MV-4-11 (cell line): ENCODE measurements around the gene MYO1B.

Source experiments
- DNase-seq: peaks from one replicate; lab custom pipeline; 2025; lab: John Stamatoyannopoulos, UW

The MYO1B gene

DNA sequence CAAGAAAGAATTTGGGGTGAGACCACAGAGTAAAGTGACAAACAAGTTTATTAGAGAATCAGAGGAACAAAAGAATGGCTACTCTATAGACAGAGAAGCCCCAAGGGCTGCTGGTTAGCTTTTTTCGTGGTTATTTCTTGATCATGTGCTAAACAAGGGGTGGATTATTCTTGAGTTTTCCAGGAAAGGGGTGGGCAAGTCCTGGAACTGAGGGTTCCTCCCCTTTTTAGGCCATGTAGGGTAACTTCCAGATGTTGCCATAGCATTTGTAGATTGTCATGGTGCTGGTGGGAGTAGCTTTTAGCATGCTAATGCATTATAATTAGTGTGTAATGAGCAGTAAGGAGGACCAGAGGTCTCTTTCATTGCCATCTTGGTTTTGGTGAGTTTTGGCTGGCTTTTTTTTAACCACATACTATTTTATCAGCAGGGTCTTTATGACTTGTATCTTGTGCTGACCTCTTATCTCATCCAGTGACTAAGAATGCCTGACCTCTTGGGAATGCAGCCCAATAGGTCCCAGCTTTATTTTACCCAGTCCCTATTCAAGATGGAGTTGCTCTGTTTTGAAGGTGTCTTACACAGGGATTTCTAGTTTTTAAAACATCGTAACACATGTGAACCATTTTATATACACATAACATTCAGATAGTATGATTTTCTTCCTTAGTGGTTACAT is 77.8 kb downstream of the MYO1B start:
- peak; percentile 73 for DNase-seq

DNA sequence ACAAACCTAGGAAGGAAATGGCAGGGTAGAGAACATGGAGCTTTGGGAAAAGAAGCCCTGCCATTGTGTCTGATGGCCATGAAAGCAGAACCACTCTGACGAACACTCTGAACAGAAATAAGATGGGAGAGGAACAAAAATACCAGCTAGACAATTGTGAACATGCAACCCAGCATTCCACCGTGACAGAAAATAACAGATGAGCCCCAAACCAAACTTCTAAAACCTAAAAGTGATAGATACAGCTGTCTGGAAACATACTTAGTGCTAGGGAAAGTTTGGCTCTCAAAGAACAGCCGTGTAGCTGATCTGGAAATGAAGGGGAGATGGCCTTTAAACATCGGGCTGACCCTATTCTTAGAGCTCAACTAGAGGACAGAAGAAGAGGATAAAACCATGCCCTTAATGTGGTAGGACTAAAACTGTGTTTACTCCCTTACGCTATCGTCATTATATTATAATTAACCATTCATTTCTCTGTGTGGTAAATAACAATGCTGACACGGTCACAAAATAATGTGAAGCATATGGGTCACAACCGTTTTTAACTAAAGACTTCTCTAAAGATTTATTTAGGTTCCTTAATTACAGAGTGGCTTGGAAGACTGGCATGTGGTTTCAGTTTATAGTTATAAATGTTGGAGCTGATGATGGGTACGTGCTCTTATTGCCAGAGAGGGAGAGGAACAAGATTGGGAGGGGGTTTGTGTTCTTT is 80.6 kb downstream of the MYO1B start:
- peak; percentile 3 for DNase-seq

DNA sequence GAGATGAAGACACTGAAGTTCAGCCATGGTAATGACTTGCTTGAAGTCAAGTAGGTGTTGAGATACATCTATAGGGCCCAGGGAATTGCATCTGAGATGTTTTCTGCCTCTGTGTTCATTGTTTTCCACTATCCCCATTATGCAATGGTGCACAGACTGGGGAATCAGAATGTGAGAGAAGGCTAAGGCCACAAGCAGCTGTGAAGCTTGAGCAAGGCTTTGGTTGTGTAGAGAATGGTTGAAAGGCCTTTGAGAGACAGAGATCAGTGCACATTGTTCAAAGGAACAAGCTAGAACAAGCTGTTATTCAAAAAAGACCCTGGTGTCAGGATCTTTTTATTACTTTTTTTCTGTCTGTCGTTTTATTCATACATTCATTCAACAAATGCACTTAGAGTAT is 82.3 kb downstream of the MYO1B start:
- DNase-seq, result no peak

DNA sequence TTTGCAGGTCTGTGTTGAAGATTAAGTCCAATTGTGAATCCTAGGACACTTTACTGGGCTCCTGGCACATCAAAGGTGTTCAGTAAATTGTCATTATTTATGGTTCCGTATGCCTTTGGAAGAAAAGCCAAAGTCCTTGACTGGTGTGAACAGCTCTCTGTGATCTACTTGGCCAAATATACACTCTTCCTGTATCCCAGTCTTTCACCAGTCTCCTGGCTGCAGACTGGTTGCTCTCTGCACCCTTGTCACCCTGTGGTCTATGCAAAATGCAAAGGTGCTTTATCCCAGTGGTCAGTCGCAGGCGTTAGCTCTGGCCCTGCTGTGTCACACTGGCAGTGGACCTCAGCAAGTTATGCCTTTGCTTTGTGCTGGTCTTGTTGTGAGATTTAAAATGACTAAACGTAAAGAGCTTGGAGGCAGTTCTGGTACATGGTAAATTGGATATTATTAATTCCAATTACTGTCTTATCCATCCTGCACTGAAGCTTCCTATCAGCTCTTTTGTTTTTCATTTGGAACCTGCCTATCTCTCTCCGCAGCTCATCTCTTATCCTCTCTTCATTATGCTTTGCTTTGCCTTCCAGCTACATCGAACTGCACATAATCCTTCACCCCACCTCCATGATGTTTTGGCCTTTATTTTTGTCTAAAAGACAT is 83.1 kb downstream of the MYO1B start:
- no peak for DNase-seq

DNA sequence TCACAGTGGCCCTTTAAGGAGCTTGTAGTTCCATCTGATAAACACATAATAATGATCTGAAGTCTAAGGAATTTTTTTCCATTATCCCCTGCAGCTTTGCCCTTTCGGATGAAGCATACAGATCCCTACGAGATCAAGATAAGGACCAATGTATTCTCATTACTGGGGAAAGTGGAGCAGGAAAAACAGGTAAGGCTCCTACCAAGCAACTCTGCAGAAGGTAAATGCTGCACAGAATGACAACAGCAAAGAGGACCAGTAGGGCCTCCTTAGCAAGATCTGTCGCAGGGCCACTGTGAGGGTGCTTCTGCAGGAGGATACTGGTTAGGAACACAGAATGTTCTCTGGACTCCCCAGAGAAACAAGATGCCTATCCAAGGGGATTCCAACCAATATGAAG is 84.6 kb downstream of the MYO1B start:
- no peak for DNase-seq

DNA sequence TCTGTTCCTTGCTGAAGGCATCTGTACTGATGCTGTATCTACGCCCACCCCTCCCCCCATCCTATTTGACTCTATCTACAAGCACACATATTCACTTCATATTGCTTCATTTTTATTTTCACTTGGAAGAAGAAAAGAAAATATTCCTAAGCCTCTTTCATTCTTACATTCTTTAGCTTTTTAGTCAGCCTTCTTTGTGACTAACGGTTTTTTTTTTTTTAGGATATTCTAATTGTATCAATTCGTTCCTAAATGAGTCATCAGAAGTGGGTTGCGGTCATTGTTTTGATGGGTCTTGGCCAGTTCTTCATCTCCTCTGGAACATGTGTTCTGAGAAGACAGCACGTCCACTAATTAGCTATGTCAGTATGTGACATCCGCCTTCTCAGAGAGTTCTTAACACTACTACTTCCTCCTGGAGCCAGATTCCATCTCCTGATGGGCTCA is 88.7 kb downstream of the MYO1B start:
- DNase-seq, result peak; percentile 80

DNA sequence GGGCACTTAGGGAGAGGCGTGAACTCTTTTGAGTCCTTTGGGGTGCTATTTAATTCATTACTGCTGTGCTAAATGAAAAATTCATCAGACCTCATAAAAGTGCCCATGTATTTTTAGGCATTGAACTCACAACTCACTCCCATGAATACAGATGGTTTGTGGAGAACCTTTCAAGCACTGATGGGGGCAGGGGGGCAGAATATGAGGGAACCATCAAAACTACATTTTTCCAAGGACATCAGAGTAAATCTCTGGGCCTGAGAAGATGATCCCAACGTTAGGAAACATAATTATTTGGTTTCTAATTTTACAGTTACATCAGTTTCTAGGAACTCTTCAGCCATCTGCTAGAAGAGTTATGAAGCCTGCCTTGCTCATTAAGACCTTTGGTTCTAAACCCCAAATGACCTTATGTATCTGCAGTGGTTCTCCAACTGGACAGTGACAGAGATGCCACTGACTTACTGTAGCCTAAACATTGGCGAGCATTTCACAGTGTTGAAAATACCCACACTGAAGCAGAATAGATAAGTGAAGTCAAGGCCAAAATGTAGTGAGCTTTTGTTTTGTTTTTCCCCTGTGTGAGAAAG is 90.8 kb downstream of the MYO1B start:
- DNase-seq, result no peak

DNA sequence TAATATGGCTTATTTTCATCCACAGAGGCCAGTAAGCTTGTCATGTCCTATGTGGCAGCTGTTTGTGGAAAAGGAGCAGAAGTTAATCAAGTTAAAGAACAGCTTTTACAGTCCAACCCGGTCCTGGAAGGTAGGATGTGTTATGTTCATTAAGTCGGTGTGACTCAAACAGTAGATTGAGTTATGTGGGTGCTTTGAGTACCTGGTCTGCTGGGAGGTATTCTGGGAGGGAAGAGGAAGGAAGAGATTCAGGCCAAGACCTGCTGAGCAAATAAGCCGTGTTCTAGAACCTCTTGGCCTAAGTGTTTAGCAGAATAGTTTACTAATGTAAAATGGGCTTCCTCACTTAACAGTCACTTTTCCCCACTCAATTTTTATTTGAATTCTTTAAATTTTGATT is 96.2 kb downstream of the MYO1B start:
- no peak for DNase-seq

DNA sequence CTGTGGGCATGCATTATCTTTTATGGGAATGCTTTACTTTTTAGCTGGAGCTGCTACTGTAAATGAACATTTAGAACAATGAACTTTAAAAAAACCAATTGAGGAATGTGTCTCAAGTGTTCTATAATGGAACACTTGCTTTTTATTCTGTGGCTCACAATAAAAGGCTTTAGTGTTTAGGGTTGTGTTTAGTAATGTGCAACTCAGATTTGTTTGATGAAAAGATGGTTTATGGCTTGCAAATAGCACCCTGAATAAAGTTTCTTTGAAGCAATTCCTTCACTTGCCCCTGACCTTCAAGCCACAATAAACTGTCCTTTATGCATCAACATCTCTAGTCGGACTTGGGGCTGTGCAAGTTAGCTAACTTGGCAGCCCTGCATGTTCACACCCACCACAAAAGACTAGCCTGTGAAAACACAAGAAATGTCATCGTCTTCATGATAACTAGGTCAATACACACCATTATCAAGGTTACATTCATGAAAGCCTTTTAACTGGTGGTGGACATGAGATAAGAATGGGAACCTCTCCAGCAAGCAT is 98.7 kb downstream of the MYO1B start:
- DNase-seq, result no peak

DNA sequence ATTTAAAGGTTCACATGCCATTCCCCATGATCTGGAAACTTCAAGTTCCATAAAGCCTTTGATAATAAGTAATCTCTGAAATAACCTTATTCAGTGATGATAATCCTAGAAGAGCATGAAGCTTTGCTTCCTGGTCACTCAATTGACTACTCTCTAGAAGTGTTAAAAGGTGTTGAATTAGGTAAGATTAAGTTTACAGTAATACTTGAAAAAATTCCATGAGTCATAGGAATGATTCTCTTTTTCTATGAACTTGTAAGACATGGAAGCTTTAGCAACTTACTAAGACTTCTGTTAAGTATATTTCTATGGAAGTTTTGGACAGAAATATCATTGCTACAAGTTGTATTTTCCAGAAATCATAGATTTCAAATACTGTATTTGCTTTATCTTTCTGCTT is 100.6 kb downstream of the MYO1B start:
- no peak for DNase-seq

DNA sequence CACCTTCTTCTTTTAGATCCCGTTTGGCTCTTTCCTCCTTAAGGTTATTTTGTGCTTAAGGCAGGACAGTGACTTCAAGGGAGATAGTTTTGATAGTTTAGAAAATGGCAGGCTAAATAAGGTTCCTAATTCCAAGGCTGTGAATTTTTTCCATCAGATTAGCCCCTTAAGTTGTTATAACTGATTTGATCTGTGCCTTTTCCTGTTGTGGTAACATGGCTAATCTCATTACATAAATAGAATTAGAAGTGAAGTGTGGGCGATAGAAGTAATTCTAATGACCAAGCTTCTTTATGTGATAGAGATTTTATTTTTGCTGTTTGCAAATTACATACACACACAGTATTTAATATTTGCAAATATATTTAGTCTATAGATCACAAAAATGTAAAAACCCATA is 102.0 kb downstream of the MYO1B start:
- DNase-seq, result no peak

DNA sequence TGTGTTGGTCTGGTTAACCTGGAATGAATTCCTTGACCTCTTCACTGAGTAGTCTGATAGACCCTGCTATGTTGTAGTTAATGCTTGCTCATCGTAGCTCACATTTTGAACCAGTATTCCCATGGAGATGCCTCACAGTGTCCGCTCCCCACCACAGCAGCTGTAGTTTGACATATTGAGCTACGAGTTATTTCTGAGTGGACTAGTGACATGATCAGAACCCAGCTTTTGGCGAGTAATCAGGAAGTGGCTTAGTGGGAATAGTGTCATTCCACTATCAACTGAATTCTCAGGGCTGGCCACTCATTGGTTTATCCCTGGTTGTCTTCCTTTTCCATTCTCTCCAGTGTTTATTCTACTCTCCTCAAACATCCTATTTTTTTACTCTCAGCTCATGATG is 102.7 kb downstream of the MYO1B start:
- no peak for DNase-seq

DNA sequence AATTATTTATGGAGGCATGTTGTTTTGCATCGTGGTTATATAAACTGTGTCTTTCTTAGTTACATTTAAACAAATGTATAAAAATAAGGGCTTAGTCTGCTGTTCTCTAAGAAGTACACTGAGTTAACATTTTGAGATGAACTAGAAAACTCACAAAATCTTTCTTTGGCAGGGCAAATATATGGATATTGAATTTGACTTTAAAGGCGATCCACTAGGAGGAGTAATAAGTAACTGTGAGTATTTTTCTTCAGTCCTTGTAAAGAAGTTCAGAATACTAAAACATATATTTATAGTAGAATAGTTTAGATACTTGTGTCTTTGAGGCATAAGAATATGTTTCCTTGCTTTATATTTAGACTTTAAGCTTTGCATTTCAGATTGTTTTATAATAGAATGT is 104.8 kb downstream of the MYO1B start:
- DNase-seq, result no peak

DNA sequence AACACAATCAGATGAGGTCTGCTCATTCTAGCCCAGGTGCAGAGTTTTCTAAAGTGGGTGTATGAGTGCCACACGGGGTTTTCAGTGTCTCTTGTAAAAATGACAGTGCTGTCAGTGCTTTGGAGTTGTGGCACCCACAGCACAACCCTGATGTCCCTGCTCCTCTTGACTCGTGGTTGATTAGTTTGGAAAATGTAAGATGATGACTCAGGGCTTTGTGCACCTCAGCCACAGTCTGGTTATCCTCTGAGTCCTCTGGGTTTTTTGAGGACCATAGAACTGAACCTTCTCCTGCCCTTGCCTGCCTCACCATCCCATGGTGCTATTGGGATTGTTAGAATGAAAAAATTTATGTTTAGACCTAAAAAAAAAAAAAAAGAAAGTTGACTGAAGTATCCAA is 105.6 kb downstream of the MYO1B start:
- no peak for DNase-seq

DNA sequence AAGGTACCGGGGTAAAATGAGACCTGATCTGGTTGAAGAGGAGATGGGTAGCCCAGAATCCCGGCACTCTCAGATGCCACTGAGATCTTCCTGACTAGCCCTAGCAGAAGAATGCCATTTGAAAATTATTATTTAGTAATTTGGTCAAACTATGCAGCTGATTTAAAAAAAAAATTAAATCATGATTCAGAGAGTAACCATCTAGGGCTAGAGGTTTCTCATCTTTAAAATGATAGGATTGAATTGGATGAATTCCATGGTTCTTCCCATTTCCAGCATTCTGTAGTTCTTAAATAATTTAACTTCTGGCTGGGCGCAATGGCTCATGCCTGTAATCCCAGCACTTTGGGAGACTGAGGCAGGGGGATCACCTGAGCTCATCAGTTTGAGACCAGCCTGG is 106.1 kb downstream of the MYO1B start:
- DNase-seq, result no peak

DNA sequence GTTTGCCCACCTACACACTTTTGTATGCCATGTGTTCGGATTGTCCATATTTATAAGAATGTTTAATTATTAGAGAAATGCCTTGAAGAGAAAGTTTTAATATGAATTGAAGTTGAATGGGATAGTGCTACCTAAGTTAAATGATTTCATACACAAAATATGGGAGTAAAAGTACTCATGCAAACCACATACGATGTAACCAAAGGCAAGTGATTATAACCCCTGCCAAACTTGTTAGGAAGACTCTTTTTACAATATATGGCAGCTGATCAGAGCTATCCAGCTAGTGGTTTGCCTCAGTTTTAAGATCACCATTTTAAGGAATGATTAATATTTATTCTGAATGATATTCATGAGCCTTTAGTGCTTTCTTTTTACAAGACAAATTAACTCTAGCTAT is 106.7 kb downstream of the MYO1B start:
- no peak for DNase-seq

DNA sequence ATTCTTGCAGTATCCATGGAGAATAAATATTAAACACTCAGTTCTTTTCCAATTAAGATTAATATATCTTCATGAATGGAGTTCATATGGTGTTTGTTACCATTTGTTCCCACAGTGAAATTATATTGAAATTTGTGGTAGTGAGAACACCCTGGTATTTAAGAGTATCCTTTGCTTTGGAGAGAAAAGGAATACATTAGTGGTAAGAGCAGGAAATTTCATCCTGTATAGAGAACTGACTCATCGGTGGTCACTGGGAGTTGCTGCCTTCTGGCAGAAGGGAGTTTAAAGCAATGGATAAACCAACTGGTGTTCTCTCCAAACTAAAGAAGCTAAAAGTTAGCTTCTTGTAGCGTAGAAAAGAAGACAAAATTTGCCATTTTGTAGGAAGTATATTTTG is 107.3 kb downstream of the MYO1B start:
- peak; percentile 8 for DNase-seq

DNA sequence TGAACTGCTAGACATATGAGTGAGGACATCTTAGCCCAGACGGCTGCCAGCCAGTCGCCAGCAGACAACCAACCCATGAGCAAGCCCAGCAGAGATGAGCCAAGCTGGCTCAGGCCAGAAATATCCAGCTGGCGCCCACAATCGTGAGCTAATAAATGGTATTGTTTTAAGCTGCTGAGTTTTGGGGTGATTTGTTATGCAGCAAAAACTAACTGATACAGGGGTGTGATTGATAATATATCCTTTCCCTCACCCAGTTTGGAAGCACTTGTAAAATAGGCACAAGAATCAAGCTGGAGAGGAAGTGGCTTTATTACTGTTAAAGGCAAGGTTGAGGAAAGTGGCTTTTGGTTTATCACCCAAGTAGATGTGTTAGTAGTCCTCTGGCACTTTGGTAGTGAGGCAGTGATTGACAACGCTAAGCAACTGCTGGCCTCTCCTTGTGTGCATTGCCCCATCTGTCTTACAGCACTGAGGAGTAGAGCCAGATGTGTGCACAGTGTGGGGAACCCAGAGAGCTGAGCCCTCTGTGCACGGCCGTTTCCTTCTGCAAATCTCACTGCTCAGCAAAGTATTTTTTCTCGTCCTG is 110.1 kb downstream of the MYO1B start:
- no peak for DNase-seq

DNA sequence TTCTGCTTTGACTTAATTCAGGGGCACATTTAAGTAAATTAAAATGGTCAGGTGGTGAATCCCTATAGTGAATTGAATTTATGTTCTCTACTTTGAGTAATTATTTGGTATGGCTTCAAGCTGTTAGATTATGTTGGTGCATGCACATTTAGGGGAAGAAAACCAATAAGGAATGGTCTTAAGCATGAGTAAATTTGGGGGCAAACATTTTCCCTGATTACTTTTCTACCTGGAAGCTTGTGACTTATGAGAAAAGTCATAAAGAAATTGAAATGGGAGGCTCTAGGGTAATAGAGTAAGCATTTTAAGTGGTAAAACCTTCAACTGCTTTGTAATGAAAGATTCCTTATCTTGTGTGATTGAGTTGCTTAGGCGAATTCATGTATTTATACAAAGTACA is 112.5 kb downstream of the MYO1B start:
- DNase-seq, result no peak

DNA sequence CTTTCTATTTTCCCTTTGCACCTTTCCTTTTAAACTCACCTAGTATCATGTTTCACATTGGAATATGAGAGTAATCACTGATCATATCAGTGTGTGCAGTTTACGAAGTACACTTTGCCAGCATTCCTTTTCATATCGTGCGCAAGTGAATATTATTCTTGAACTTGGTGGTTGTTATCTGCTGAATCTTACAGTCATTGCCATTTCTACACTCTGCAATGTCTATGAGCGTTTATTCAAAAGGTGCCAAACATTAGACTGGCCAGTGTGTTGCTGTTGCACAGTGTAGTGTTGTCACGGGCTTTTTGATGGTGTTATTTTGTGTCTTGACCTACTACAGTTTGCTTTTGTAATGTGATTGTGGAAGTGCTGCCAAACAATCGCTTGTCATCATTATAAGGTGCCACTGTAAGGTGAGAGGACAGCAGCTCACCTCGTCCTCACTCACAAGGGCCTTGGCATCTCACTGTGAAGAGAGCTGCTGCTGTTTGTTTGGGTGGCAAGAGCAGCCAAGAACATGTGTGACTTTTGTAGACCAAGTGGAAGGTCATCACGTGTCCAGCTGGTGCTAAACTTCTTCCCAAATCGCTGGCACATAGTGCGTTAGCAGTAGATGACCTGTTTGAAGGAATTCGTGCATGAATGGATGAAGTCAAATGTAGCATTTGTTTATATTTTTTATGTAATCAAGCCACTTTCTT is 113.3 kb downstream of the MYO1B start:
- DNase-seq, result no peak

DNA sequence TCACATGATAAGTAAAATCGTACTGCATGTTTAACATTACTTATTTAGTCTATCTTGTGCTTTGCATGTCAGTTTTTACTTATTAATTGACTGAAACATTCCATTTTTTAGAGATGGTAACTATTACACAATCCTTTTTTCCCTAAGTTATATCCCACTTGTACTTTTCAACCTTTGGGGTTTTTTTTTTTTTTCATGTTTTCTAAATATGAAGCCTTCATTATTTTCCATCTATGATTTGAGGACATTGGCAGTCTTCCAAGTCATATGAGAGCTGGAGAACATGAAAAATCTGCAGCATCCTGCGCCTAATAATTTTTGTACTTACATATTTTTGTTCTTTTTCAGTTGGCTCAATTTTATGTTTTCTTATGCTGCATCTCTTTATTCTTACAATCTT is 113.9 kb downstream of the MYO1B start:
- no peak for DNase-seq

DNA sequence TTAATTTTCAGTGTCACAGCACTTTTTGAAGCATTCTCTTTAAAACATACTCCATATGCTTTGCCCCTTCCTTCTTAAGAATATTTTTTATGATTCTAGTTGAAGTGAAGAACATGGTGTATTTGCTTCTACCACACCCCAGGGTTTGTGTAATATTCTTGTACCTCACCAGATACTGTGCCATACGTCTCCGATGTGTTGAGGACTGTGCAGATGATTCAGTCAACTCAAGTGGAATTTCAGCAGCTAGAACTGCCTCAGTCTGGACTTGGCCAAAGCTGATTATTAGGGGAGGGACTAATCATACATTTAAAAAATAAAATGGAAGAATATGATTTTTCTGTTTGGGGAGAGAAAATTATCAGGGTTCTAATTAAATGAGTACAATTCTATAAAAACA is 115.7 kb downstream of the MYO1B start:
- DNase-seq, result no peak
